Fibroblast of peridontal ligament (primary cell): ENCODE results near the gene RASGRF2.
"Not testable (repeated sequence)": the region's sequence is repeated elsewhere in the genome, so short reads cannot be mapped to it uniquely, and the experiment has no call there.

ENCODE experiments used
- DNase-seq: peaks from one replicate; pipeline ENCODE4 v3.0.0-alpha.2; 2010; ENCODE audit errors: extremely low read depth

The RASGRF2 gene

DNA sequence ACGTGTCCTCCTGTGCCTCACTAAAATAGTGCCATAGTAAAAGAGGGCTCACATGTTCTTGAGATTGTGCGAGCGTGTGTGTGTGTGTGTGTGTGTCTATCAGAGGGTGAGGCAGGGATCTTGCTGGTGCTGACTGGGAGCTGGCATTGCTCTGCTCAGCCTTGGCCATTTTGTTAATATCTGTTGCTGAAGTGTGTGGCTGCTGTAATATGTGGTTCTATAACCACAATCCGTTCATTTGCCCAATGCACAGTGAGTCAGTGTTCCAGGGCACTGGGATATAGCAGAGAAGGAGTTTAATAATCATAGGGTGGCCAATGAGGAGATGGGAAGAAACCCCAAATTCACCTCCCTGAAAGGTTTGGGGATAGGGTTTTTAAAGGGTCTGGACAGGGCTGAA, 61.3 kb downstream of the RASGRF2 start:
- peak; percentile 6 for DNase-seq

GRCh38 chr5:81021951-81022687, 62.0 kb downstream of the RASGRF2 start:
- no peak for DNase-seq

- no peak for DNase-seq
Measured at GRCh38 chr5:81022688-81023084, 62.5 kb downstream of the RASGRF2 start.

DNA sequence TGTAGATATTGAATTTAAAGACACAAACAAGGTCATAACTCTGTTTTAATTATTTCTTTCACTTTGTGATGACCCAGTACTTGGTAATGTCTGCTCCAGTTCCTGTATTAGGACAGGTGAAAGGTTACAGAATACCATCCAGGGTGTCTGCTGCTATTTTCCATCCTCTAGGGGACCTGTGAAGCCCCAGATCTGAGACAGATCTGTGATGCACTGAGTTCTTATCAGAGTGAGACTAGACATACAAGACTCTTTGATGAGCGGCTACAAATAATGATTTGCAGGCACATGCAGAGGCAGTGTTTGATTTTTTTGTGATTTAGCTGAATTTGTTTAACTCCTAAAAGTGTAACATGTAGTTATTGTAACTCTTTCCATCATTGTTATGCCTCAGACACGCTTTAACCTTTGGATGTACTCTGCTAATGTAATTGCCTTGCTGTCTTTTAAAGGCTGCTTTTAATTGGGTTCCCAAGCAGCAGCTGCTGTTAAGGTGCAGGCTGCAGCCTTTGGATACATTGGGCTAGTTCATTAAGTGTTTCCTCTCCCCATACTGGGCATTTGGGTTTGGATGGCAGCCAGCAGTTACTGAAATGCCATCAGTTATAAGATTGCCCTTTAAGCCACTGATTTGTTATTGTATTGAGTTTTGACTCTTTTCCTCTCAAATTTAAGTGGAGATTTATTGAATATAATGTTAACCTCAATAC, 63.3 kb downstream of the RASGRF2 start:
- no peak for DNase-seq

DNA sequence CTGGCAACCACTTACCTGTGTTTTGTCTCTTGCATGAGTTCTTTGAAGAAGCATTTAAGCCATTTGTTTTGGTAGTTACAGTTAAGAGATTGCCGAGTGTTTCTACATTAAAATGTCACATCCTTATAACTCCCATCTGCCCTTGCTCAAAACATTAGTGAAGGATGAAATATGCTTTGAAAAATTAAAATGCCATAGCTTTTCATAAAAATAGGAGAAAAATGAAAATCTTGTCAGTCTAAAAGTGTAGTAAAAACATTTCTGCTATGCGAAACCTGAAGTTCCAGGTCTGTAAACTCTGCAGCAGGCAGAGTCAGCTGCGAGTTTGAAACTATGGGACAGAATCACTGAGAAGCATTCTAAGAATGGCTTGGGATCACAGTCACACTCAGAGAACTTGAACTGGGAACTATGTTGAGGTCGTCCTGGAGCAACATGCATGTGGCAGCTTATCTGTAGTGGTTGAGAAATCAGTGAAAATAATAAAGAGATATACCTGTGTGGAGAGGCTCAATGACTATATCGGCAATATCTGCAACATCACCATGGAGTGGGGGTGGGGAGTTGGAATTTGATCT, 67.4 kb downstream of the RASGRF2 start:
- no peak for DNase-seq

GRCh38 chr5:81028888-81029287, 68.7 kb downstream of the RASGRF2 start:
- DNase-seq: not testable (repeated sequence)

GRCh38 chr5:81029736-81030135, 69.6 kb downstream of the RASGRF2 start:
- DNase-seq: not testable (repeated sequence)

DNA sequence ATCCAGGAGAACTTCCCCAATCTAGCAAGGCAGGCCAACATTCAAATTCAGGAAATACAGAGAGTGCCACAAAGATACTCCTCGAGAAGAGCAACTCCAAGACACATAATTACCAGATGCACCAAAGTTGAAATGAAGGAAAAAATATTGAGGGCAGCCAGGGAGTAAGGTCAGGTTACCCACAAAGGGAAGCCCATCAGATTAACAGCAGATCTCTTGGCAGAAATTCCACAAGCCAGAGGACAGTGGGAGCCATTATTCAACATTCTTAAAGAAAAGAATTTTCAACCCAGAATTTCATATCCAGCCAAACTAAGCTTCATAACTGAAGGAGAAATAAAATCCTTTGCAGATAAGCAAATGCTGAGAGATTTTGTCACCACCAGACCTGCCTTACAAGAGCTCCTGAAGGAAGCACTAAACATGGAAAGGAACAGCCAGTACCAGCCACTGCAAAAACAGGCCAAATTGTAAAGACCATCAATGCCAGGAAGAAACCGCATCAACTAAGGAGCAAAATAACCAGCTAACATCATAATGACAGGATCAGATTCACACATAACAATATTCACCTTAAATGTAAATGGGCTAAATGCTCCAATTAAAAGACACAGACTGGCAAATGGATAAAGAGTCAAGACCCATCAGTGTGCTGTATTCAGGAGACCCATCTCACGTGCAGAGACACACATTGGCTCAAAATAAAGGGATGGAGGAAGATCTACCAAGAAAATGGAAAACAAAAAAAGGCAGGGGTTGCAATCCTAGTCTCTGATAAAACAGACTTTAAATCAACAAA, 70.3 kb downstream of the RASGRF2 start:
- not testable (repeated sequence) for DNase-seq

GRCh38 chr5:81035522-81035921, 75.4 kb downstream of the RASGRF2 start:
- DNase-seq: no peak

- no peak for DNase-seq
Measured at GRCh38 chr5:81038495-81038894, 78.3 kb downstream of the RASGRF2 start.

- DNase-seq: no peak
Measured at GRCh38 chr5:81044868-81045267, 84.7 kb downstream of the RASGRF2 start.

- DNase-seq: no peak
Measured at GRCh38 chr5:81045389-81045807, 85.2 kb downstream of the RASGRF2 start.

GRCh38 chr5:81046041-81046440, 85.9 kb downstream of the RASGRF2 start:
- DNase-seq: no peak

DNA sequence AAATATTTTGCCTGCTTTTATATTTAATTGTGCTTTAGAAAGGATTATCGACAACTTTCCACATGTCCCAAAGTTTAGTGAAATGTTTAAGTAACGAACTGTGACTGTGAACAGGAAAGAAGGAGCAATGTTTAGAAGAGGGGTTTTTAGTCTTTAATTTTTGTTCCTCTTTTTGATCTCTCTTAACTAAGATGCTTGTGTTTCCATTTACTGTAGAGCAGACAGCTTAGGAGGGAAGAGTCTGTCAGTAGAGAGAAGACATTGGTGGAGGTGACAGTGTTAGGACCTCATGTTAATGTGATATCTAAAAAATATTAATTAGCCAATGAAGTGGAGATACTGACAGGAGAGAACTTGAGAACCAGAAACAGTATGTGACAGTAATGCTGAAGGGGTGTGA, 92.2 kb downstream of the RASGRF2 start:
- no peak for DNase-seq

DNA sequence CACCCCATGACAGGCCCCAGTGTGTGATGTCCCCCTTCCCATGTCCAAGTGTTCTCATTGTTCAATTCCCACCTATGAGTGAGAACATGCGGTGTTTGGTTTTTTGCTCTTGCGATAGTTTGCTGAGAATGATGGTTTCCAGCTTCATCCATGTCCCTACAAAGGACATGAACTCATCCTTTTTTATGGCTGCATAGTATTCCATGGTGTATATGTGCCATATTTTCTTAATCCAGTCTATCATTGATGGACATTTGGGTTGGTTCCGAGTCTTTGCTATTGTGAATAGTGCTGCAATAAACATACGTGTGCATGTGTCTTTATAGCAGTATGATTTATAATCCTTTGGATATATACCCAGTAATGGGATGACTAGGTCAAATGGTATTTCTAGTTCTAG, 93.1 kb downstream of the RASGRF2 start:
- not testable (repeated sequence) for DNase-seq

DNA sequence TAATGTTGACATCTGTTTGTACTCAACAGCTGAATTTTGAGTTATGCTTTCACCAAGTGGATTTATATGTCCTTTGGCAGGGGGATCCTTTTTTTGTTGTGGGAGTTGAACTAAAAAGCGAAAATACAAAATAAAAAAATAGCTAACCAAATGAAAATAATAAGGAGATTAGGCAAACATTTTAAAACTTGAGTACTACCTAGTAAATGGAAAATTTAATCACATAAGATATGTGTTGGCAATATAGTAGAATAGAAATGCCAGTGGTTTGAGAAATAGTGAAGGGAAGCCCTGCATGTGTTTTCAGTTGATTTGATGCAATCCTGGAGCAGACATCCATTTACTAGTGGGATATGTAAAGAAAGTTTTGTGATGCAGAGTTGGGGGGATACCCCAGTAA, 98.0 kb downstream of the RASGRF2 start:
- peak; percentile 21 for DNase-seq

DNA sequence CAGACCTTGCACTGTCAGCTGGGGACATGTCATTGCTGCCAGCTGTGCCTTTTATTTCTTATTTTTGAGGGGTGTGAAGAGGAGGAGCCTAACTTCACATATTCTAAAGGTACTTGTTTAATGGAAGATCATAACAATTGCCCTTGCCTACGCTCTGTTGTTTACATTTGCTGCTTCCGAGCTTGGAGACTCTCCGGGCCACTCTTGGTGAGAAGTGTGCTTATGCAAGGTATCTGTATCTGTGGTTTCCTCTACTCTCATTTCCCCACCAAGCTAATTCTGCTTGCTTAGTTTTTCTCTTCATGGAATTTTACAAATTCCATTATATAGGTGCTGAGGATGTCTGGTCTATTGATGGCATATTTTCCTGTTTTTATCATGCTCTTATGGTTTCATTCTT, 105.3 kb downstream of the RASGRF2 start:
- no peak for DNase-seq

DNA sequence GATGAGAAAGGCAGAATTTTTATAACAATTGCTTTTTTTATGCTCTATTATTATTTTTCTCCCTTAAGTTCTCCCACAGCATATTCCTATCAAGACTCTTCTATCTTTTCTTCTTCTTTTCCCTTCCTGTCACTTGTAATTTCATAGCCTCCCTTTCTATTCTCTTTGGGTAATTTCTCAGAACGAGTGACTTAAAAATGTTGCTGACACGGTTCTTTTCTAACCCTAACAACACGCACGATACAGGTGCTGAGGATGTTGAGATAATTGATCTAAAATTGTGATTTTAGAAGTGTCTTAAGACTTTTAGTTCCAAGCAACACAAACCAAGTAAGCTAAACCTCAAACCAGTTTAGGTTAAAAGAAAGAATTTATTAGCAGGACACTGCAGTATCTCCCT, 105.9 kb downstream of the RASGRF2 start:
- no peak for DNase-seq

GRCh38 chr5:81067406-81067805, 107.2 kb downstream of the RASGRF2 start:
- peak; percentile 37 for DNase-seq

- DNase-seq: no peak
Measured at GRCh38 chr5:81068063-81068462, 107.9 kb downstream of the RASGRF2 start.

DNA sequence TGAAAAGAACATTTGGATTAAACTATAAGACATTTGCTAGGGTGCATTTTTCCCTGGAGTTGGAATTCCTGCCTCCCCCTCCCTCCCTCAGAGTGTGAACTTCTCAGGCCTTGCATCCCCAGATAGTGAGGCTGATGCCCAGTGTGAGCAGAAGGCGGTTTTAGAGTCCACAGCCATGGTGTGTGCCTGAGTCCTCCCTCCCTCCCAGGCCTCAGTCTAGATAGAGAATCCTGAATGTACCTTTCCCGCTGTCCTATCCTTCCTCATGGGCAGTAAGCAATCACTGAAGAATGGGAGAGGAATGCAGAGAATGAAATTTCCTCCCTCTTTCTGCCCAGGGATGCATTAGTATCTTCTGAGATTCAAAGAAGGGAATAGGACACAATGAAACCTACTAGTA, 108.5 kb downstream of the RASGRF2 start:
- no peak for DNase-seq

- no peak for DNase-seq
Measured at GRCh38 chr5:81069990-81070389, 109.8 kb downstream of the RASGRF2 start.
